ENCODE results near the gene ALOX12B.
"Not testable (repeated sequence)": the region's sequence is repeated elsewhere in the genome, so short reads cannot be mapped to it uniquely, and the experiment has no call there.

Gene ALOX12B

GRCh38 chr17:8041249-8041928, 46.1 kb downstream of the ALOX12B start:
- DNase-seq, result no peak

GRCh38 chr17:8039611-8040168, 47.8 kb downstream of the ALOX12B start:
- DNase-seq, result no peak

GRCh38 chr17:8038954-8039610, 48.4 kb downstream of the ALOX12B start, which contains the start of gene ALOX15B:
Gene ALOX15B, plus strand, starts transcription at chr17:8039059. Its CDS starts 97 bp downstream, at chr17:8039156.
- no peak for DNase-seq

- DNase-seq, result no peak
Observed at GRCh38 chr17:8032442-8032841, 55.1 kb downstream of the ALOX12B start.

GRCh38 chr17:8031950-8032349, 55.6 kb downstream of the ALOX12B start:
- DNase-seq, result no peak

- no peak for DNase-seq
Observed at GRCh38 chr17:8031261-8031661, 56.3 kb downstream of the ALOX12B start.

- DNase-seq, result no peak
Observed at GRCh38 chr17:8029121-8029520, 58.4 kb downstream of the ALOX12B start.

- no peak for DNase-seq
Observed at GRCh38 chr17:8025176-8025911, 62.2 kb downstream of the ALOX12B start.

GRCh38 chr17:8024161-8024560, 63.4 kb downstream of the ALOX12B start:
- DNase-seq, result not testable (repeated sequence)

Measured in NCI-H774 (cell line).